ENCODE measurements around the gene GPRC6A.

GPRC6A gene

DNA sequence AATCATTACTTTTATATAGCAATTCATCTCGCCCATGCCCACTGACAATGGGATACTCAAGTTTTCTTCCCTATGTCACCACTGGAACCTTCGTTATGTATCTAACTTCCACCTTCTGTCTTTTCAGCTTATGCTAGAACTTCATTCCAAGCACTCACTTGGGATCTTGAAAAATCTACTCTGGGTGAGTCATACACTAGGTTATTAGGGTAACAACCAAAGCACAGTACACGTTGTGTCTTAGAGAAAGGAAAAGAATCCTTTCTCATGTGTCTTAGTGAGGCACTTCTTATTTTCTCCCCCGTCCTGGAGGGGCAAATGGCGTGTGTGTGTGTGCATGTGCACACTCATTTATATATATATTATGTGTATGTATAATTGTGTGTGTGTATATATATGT lies 45.0 kb downstream of the GPRC6A start:
- DNase-seq (ENCODE audit: low read depth), result no peak

DNA sequence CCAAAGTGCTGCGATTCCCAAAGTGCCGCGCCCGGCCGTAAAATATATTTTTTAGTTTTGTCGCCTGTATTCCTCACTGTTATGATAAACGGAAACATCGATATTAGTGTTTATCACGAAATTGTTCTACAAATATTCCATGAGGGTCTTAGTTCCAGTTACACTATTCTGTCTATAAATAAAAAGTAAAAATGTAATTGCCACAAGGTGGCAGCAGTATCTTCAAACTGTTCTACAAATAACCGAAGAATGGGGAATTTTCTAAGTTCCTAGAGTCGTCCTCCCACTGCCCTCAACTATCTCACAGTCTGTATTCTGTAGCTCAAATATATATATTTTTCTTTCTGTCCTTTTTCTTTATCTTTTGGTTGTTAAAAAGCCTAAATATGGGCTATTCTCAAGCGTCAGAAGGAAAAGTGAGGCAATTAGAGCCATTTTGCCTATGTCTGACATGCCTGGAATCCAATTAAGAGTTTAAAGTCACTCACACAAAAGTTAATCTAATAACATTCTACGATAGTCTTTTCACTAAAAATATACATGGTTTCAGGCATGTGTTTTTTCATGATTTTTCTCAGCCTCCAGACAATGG lies 49.2 kb downstream of the GPRC6A start:
- no peak for DNase-seq (ENCODE audit: low read depth)

GRCh38 chr6:116773886-116774285 lies 55.0 kb downstream of the GPRC6A start:
- DNase-seq (ENCODE audit: low read depth), result no peak

DNA sequence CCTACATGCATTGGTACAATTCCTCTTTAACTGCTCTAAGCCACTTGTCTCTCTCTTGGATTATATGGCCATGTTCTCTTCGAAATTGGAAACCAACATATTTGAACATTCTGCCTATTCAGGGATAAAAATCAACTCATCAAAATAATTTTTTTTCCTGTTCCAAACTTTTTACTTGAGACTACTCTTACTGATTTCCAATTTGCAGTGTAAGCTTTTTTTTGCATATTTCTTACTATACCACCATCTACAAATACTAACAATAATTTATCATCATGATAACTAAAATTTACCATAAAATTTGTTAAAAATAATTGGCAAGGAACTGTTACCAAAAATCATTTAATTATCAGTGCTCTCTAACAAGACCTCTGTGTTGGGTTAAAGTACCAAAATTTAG lies 56.4 kb downstream of the GPRC6A start:
- DNase-seq (ENCODE audit: low read depth), result no peak

GRCh38 chr6:116767715-116768114 lies 61.2 kb downstream of the GPRC6A start:
- DNase-seq (ENCODE audit: low read depth), result no peak

DNA sequence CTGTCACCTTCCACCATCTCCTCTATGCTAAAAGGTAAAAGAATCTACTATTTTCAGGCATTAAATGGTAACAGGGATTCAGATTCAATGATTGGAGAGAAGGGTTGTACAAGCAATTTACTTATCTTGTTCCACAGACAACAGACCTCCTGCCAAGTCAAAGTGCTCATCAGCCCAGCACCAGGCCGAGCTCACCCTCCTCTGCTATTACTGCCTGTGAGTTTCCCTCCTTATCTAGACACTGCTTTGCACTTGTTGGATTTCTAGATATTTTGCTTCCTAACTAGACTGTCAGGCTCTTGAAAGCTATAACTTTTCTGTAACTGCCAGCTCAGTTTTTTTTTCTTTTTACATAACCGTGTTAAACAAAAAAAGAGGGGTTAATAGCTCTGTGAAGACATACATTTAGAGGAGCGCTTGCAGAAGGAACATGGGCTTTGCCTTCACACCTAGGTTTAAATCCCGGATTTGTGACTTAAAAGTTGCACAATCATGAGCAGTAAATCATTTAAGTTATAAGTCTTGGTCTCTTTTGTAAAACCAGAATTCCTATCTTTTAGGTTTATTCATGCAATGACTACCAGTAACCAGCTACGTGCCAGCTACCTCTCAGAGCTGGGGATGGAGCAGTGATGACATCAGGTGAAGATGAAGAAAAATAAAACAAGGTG lies 62.2 kb downstream of the GPRC6A start:
- DNase-seq (ENCODE audit: low read depth), result no peak

- no peak for DNase-seq (ENCODE audit: low read depth)
Measured at GRCh38 chr6:116764961-116765841, 63.7 kb downstream of the GPRC6A start, which contains the start of gene FAM162B. Gene FAM162B, minus strand, starts transcription at chr6:116765719. Its CDS starts 143 bp downstream, at chr6:116765576.

DNA sequence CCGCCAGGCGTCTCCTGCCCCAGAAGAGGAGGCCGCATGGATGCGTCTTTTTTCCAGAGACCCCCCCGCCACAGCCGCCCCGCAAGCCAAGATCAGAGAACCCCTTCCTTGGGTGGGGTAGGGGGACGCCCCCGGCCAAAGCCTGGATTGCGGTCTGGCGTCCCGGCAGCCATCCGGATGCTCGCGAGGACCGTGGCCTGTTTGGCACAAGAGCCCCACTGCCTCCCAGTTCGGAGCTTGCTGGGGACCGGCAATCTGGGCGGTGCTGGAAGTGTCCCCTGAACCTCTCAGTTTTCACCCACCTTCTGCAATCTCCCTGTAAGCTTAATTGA lies 64.3 kb downstream of the GPRC6A start:
- no peak for DNase-seq (ENCODE audit: low read depth)

GRCh38 chr6:116763906-116764628 lies 64.8 kb downstream of the GPRC6A start:
- no peak for DNase-seq (ENCODE audit: low read depth)

GRCh38 chr6:116763048-116763447 lies 65.8 kb downstream of the GPRC6A start:
- DNase-seq (ENCODE audit: low read depth), result no peak

DNA sequence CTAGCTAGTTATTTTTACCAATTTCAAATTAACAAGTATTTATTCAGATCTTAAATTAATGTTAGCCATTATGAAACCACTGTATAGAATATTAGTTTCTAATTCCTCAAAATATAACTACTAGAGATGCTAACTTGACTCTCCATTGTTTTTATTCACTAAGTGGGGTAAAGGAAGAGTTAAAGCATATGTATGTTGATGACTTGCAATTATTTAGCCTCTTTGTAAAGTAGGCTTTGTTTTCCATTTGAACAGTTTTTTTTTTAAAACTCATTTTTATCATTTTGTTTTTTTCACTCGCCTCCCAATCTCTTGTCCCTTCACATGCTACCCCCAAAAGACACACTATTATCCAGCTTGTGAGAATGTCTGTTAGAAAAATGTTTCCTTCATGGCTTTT lies 66.6 kb downstream of the GPRC6A start:
- DNase-seq (ENCODE audit: low read depth), result no peak

GRCh38 chr6:116761779-116762178 lies 67.1 kb downstream of the GPRC6A start:
- no peak for DNase-seq (ENCODE audit: low read depth)

GRCh38 chr6:116745176-116745575 lies 83.7 kb downstream of the GPRC6A start:
- DNase-seq (ENCODE audit: low read depth), result no peak

Data from stimulated activated CD8-positive, alpha-beta memory T cell treated with anti-CD3 and anti-CD28 coated beads, Interleukin-4, amount 100 ng/mL, for 24 hours (primary cell).